Hepatocyte (in vitro differentiated cells): ENCODE measurements around the gene FILIP1L.

ENCODE experiments used
- EZH2 ChIP-seq: fragments of 200-600 bp; sonication (generic); IDR thresholded peaks from 2 replicates; pipeline ENCODE4 v1.6.1; 2016; ENCODE audit warnings: antibody characterized with exemption, mild to moderate bottlenecking, borderline replicate concordance
- TF ChIP-seq, protein P1 (sequence below): fragments of 200-600 bp; sonication (generic); IDR thresholded peaks from 2 replicates; pipeline ENCODE4 v1.5.1; 2016; ENCODE audit warnings: antibody characterized with exemption, mild to moderate bottlenecking; ENCODE audit not compliant: poor library complexity

DNA sequence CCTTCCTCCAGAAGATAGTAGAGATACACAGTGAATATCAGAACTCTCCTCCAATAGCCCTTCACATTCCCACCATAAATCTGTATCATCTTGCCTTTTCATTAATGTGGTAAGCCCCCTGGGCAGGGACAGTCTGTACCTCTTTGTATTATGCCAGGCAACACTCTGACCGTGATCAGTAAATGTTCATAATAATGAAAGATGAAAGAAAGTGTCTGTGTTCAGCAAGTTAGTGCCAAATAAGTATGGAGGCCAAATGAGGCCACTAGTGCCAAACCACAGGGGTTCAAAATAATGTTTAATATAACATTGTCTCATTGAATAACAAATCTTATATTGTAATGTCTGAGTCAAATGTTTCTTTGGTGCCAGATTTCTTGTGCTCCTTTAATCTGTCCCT, 192.3 kb downstream of the FILIP1L start:
- TF ChIP-seq, protein P1, sequence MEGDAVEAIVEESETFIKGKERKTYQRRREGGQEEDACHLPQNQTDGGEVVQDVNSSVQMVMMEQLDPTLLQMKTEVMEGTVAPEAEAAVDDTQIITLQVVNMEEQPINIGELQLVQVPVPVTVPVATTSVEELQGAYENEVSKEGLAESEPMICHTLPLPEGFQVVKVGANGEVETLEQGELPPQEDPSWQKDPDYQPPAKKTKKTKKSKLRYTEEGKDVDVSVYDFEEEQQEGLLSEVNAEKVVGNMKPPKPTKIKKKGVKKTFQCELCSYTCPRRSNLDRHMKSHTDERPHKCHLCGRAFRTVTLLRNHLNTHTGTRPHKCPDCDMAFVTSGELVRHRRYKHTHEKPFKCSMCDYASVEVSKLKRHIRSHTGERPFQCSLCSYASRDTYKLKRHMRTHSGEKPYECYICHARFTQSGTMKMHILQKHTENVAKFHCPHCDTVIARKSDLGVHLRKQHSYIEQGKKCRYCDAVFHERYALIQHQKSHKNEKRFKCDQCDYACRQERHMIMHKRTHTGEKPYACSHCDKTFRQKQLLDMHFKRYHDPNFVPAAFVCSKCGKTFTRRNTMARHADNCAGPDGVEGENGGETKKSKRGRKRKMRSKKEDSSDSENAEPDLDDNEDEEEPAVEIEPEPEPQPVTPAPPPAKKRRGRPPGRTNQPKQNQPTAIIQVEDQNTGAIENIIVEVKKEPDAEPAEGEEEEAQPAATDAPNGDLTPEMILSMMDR, result no peak
- TF ChIP-seq EZH2, result no peak
